HuH-7.5 (cell line): Measurements from ENCODE around the gene MRPL18.
"Not testable (repeated sequence)": the region's sequence is repeated elsewhere in the genome, so short reads cannot be mapped to it uniquely, and the experiment has no call there.

Source experiments
- DNase-seq: peaks from one replicate; pipeline ENCODE4 v3.0.0; 2011; ENCODE audit warnings: low spot score

Gene MRPL18

DNA sequence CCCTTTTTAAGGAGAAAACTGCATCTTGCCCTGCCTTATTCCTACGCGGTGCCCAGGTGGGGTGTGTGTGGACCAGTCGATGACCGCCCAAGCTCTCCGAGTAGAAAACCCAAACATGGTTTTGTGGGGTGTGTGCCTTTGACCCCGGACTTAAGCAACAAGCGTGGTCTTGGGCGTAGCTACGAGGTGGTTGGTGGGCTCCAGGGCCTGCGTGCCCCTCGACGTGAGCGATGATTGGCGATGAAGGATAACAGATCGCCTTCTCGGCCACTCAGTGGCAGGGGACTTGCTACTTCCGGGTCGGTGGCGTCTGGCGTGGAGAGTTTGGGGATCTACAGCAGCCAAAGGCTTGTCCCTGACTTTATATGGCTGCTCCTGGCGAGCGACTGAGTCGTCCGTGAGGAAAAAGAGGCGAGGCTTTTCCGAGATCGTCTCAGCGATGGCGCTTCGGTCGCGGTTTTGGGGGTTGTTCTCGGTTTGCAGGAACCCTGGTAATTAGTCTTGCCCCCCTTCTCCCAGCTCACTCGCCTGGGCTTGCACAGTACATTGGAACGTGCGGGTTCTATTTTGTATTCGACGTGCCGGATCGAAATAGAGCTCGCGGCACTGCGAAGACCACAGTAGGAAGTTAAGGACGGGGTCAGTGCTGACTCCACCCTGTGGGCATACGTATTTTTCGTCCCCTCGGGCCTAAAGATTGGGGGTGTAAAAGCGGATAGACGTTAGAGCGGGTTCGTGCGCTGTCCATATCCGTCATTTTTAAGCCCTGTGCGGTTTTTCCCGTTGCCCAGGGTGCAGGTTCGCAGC, at the start of gene MRPL18:
TSS of gene MRPL18 (plus strand) at position 319 of the 807 bp plus-strand sequence. CDS start at position 440, 121 bp downstream.
- peak; percentile 92 for DNase-seq

DNA sequence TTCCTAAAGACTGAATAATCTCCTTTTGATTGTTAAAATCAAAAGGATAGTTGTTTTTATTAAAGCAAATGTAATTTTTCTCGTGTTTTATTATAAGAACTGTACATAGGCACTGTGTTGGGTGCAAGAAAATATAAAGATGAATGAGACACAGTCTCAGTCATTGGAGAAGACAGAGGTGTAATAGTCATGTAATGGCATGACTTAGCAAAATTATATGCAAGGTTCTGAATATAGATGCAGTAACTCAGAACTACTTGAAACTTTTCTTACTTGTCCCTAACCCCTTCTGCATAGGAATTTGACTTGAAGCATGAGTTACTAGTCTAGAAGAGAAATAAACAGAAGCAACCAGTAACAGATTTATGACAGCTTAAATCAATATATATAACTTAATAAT, 48.1 kb upstream of the MRPL18 start:
- no peak for DNase-seq

- DNase-seq: no peak
Measured at GRCh38 chr6:159745081-159745480, 45.2 kb upstream of the MRPL18 start.

- DNase-seq: no peak
Measured at GRCh38 chr6:159746759-159747158, 43.5 kb upstream of the MRPL18 start.

GRCh38 chr6:159748127-159748526, 42.1 kb upstream of the MRPL18 start:
- DNase-seq: not testable (repeated sequence)

GRCh38 chr6:159751448-159751847, 38.8 kb upstream of the MRPL18 start:
- no peak for DNase-seq

DNA sequence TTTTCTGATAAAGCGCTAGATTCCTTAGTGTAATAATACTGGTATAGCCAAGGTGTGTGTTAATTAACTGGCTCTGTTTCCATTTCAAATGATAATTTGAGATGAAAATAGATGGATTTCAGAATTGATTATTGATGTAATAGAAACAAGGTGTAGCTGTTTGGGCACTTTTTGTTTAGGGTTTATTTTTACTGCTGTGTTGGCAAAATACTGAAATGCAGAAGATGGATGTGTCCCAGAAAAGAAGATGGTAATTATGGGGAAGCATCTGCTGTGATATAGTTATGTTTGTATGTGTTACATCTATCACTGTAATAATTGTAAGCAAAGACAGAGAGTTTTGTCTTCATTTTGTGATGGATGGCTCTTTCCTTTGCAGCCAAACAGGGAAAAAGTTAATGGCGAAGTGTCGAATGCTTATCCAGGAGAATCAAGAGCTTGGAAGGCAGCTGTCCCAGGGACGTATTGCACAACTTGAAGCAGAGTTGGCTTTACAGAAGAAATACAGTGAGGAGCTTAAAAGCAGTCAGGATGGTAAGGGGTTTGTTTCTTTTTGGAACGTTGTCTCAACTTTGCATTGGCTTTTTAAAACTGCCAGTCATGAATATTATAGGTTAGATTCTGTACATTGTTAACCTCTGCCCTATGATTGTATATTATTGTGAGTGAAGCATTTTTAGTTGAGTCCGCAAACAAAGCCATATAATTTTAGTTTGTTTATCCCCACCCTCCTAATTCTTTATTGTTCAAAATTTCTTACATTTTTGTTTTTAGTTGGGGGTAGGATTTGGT, 37.0 kb upstream of the MRPL18 start:
- DNase-seq: no peak

DNA sequence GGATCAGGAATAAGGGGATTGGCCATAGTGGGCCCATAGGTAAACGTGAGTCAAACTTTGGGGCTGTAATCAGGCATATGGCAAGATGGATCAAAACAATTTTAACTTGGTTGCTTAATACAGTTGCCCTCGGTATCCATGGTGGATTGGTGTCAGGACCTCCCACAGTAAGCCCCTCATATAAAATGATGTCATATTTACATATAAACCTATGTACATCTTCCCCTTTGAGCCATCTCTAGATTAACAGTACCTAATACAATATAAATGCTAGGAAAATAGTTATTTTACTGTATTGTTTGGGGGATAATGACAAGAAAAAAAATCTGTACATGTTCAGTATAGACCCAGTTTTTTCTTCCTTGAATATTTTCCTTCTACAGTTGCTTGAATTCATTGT, 35.9 kb upstream of the MRPL18 start:
- no peak for DNase-seq

GRCh38 chr6:159754959-159755914, 35.0 kb upstream of the MRPL18 start:
- DNase-seq: no peak

- DNase-seq: no peak
Measured at GRCh38 chr6:159756508-159756907, 33.8 kb upstream of the MRPL18 start.

- no peak for DNase-seq
Measured at GRCh38 chr6:159758031-159759001, 32.0 kb upstream of the MRPL18 start.

- DNase-seq: no peak
Measured at GRCh38 chr6:159759645-159760044, 30.6 kb upstream of the MRPL18 start.

- DNase-seq: no peak
Measured at GRCh38 chr6:159760602-159761057, 29.6 kb upstream of the MRPL18 start.

DNA sequence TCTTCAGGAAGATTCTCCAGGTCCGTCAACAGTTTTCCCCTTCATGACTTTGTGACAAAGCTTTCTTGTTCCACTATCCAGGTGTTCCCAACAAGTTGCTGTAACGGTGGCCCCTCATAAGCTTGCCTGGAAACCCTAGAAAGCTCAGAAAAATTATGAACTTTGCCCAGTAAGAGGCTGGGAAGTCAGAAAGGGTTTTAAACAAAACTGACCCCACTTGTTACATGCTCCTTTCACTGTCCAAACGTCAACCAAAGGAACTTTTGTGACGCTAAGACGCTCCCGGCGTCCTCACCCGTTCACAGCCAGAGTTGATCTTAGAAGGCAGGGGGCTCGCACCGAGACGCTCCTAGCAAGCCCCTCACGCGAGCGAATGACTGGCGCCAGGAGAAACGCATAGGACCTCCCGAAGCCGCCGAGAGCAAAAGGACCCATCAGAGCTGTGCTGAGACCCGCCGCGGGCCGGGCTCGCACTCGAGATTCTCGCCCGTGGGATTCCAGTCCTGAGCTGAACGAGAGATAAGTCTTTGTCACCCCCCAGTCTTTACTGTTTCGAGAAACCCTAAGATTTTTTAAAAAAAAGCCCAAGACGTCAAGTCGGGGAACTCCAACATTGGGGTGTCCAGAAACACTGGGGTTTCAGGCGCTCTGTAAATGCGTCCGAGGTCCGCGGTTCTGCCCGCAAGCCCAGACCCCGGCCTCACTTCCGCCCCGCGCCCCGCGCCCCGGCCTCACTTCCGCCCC, 29.0 kb upstream of the MRPL18 start:
- DNase-seq: no peak

- peak; percentile 95 for DNase-seq
Measured at GRCh38 chr6:159761873-159762680, 28.2 kb upstream of the MRPL18 start, which contains the start of gene ACAT2. ACAT2 (plus strand) TSS chr6:159762045; CDS start chr6:159762088, 43 bp downstream.

- peak; percentile 36 for DNase-seq
Measured at GRCh38 chr6:159762681-159763293, 27.5 kb upstream of the MRPL18 start.

DNA sequence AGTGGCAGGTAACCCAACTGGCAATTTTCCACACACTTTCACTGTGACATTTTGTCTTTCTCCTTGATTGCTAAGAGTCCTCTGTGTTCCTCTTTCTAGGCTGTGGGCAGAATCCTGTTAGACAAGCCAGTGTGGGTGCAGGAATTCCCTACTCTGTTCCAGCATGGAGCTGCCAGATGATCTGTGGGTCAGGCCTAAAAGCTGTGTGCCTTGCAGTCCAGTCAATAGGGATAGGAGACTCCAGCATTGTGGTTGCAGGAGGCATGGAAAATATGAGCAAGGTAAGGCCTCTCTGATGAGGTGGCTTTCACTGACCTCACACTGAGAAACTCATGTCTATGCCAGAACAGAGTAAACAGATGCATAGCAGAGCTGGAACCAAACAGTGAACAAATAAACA, 23.4 kb upstream of the MRPL18 start:
- no peak for DNase-seq

DNA sequence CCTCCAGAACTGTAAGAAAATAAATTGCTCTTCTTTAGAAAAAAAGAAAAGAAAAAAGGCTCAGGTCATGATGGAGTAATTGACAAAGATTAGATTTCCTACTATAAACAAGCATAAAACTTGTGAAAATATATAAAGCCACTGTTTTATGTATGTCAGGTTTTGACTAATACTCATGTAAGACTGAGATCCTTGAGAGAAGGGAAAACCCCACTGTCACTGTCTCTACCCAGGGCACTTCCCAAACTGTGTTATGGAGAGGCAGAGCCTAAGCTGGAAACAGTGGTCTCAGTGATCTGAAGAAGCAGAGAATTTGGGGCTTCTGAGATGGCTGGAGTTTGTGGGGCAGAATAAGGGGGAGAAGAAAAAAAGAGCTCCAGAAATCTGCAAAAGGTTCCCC, 20.8 kb upstream of the MRPL18 start:
- no peak for DNase-seq

DNA sequence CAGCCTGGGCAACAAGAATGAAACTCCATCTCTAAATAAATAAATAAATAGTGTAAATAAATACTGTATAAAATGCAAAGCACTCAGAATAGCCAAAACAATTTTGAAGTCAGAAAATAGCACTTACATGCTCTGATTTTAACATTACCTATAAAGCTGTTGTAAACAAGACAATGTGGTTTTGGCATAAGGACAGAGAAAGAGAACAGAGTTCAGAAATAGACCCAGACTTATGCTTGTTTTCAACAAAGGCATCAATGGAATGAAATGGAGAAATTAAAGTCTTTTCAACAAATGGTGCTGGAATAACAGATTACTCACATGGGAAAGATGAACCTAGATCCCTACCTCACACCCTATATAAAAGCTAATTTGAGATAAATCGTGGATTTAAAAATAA, 18.1 kb upstream of the MRPL18 start:
- DNase-seq: no peak
